Keratinocyte (primary cell): ENCODE results near the gene TP53BP1. TPM values are rescaled to one million over a fixed set of nuclear protein-coding genes. Genes with fewer than 3 reads are reported as not detected.

Experiments
- DNase-seq: peaks from one replicate; pipeline ENCODE4 v3.0.0-alpha.2; 2011; ENCODE audit warnings: low read depth, missing footprints, low spot score
- FAIRE-seq: peaks from 2 replicates; lab custom pipeline; 2011; peaks lifted over from hg19 to GRCh38; lab: Jason Lieb, UNC
- H2AFZ ChIP-seq: 2 replicates; pipeline ENCODE4 v1.6.0; 2012; ENCODE audit warnings: low read length, control low read depth, inconsistent platforms; ENCODE audit not compliant: control insufficient read depth
- H3K27ac ChIP-seq: 2 replicates; pipeline ENCODE4 v1.5.1; 2011; ENCODE audit warnings: low read length; ENCODE audit not compliant: control insufficient read depth, insufficient read depth
- H3K27me3 ChIP-seq: 3 replicates; pipeline ENCODE4 v1.6.0; 2011; ENCODE audit warnings: low read length; ENCODE audit not compliant: control insufficient read depth, insufficient read depth; ENCODE audit errors: extremely low read depth
- H3K36me3 ChIP-seq, 2 experiments: 2 replicates in 1 of 2; 3 replicates in 1 of 2; pipeline ENCODE4 v1.5.1; 2011; ENCODE audit warnings: low read length in 2 of 2, mild to moderate bottlenecking in 1 of 2; ENCODE audit not compliant: control insufficient read depth in 2 of 2, insufficient read depth in 2 of 2; ENCODE audit errors: extremely low read depth in 1 of 2
- H3K4me1 ChIP-seq: 3 replicates; pipeline ENCODE4 v1.5.1; 2011; ENCODE audit warnings: low read length; ENCODE audit not compliant: control insufficient read depth, insufficient read depth; ENCODE audit errors: extremely low read depth
- H3K4me2 ChIP-seq: 3 replicates; pipeline ENCODE4 v1.6.0; 2011; ENCODE audit warnings: low read depth, low read length; ENCODE audit not compliant: control insufficient read depth, insufficient read depth; ENCODE audit errors: extremely low read depth
- H3K4me3 ChIP-seq, 3 experiments: fragments of 200-600 bp in 1 of 3; sonication (generic) in 1 of 3; 2 replicates in 2 of 3; 3 replicates in 1 of 3; pipeline ENCODE4 v1.5.1; 2011 to 2016; ENCODE audit warnings: low read length in 3 of 3, mild to moderate bottlenecking in 3 of 3, control low read depth in 2 of 3, inconsistent platforms in 1 of 3, low read depth in 1 of 3, mixed read lengths in 1 of 3, mixed run types in 1 of 3, moderate library complexity in 1 of 3; ENCODE audit not compliant: control insufficient read depth in 2 of 3, insufficient read depth in 2 of 3; ENCODE audit errors: extremely low read depth in 1 of 3
- H3K79me2 ChIP-seq: 2 replicates; pipeline ENCODE4 v1.6.0; 2012; ENCODE audit warnings: low read length; ENCODE audit not compliant: control insufficient read depth, insufficient read depth
- H3K9ac ChIP-seq: 3 replicates; pipeline ENCODE4 v1.6.0; 2011; ENCODE audit warnings: low read length; ENCODE audit not compliant: control insufficient read depth, insufficient read depth; ENCODE audit errors: extremely low read depth
- H3K9me1 ChIP-seq: 3 replicates; pipeline ENCODE4 v1.6.0; 2011; ENCODE audit warnings: low read length; ENCODE audit not compliant: control insufficient read depth, insufficient read depth; ENCODE audit errors: extremely low read depth
- H3K9me3 ChIP-seq: 2 replicates; pipeline ENCODE4 v1.5.1; 2012; ENCODE audit warnings: low read depth, low read length; ENCODE audit not compliant: control insufficient read depth
- H4K20me1 ChIP-seq: 3 replicates; pipeline ENCODE4 v1.6.0; 2011; ENCODE audit warnings: low read length; ENCODE audit not compliant: control insufficient read depth, insufficient read depth; ENCODE audit errors: extremely low read depth
- CTCF ChIP-seq, 3 experiments: IDR thresholded peaks in 1 of 3; conservative IDR thresholded peaks in 1 of 3; optimal IDR thresholded peaks in 1 of 3; 2 replicates in 2 of 3; 3 replicates in 1 of 3; pipeline versions ENCODE3 to v1.5.1; 2011; ENCODE audit warnings: low read length in 3 of 3, mild to moderate bottlenecking in 3 of 3, moderate library complexity in 2 of 3, control low read depth in 1 of 3, inconsistent platforms in 1 of 3; ENCODE audit not compliant: insufficient read depth in 2 of 3; ENCODE audit errors: extremely low read depth in 1 of 3
- EZH2 ChIP-seq: IDR thresholded peaks from one replicate; pipeline ENCODE4 v1.6.1; 2012; ENCODE audit warnings: inconsistent platforms, mild to moderate bottlenecking, low read length, moderate library complexity
- dilution Hi-C: fragments of 300-500 bp; cut with MboI; formaldehyde crosslinking; loops from one replicate; pipeline ENCODE4 v1.7.0; 2020; ENCODE audit warnings: low sequenced_read_pairs; ENCODE audit not compliant: extremely low pct_ligation_motif_present
- polyA plus RNA-seq, 5 experiments: library from polyadenylated mRNA; depleted of rRNA in 3 of 5; stranded (reverse) in 3 of 5; stranded (forward) in 1 of 5; unstranded in 1 of 5; fragments of >200 nt; gene quantifications; 1 replicate in 1 of 5; 2 replicates in 3 of 5; 3 replicates in 1 of 5; pipeline versions ENCODE4 v1.2.1 to v1.2.3, GENCODE V29; 2011 to 2012; ENCODE audit warnings: missing spikeins in 2 of 5, low read depth in 1 of 5, low replicate concordance in 1 of 5

Gene TP53BP1
- polyA plus RNA-seq, 1 donor (not counting 4 experiments of a cell fraction or from before 2014, with no cell fraction given) = 30.7 TPM

- Histone ChIP-seq H3K9me1 (no peaks in the 10 kb centered on the region), H4K20me1 (no peaks in the 10 kb centered on the region), H2AFZ (no peak overlapping the region), H3K79me2 (no peaks in the 10 kb centered on the region), H3K36me3 (peaks cover 28 to 42% of the 10 kb centered on the region in 2 experiments), H3K27me3 (no peaks in the 10 kb centered on the region), H3K4me1 (no peaks in the 10 kb centered on the region), H3K9ac (no peak overlapping the region), H3K4me2 (no peak overlapping the region), H3K4me3 (no peak overlapping the region), H3K9me3 (no peaks in the 10 kb centered on the region), H3K27ac (no peak overlapping the region)
- DNase-seq (no peak), FAIRE-seq (no peak)
- dilution Hi-C loops = no loop called here
- no peak for TF ChIP-seq CTCF (optimal IDR thresholded peaks at IDR 0.05 in 1 of 3, IDR thresholded peaks at IDR 0.05 in 1 of 3, conservative IDR thresholded peaks at IDR 0.05 in 1 of 3; ENCODE audit: extremely low read depth in 1 of 3, insufficient read depth in 2 of 3, low read length in 3 of 3)
- TF ChIP-seq EZH2 = no peak
These were observed 84.2 kb downstream of the TP53BP1 start for GRCh38 chr15:43408789-43409188.

GRCh38 chr15:43406808-43407207 is 86.1 kb downstream of the TP53BP1 start:
- Histone ChIP-seq H3K4me2 (no peak overlapping the region), H3K9me3 (no peaks in the 10 kb centered on the region), H3K4me3 (no peak overlapping the region), H2AFZ (no peak overlapping the region), H3K79me2 (no peaks in the 10 kb centered on the region), H3K27me3 (no peaks in the 10 kb centered on the region), H3K9me1 (no peaks in the 10 kb centered on the region), H3K4me1 (no peaks in the 10 kb centered on the region), H3K27ac (no peak overlapping the region), H3K9ac (no peak overlapping the region), H3K36me3 (peaks cover 21 to 44% of the 10 kb centered on the region in 2 experiments), H4K20me1 (no peaks in the 10 kb centered on the region)
- dilution Hi-C loops = no loop called here
- TF ChIP-seq CTCF (optimal IDR thresholded peaks at IDR 0.05 in 1 of 3, IDR thresholded peaks at IDR 0.05 in 1 of 3, conservative IDR thresholded peaks at IDR 0.05 in 1 of 3; ENCODE audit: extremely low read depth in 1 of 3, insufficient read depth in 2 of 3, low read length in 3 of 3) (no peak), EZH2 (no peak)
- DNase-seq (no peak), FAIRE-seq (no peak)
